Parathyroid adenoma (tissue), 2 donors: ENCODE data around the gene S1PR3.

Source experiments
- H2AFZ ChIP-seq: fragments of 300-600 bp; sonication (generic); one replicate; pipeline ENCODE4 v1.7.0; 2017; ENCODE audit warnings: antibody characterized with exemption, mild to moderate bottlenecking
- H3K27ac ChIP-seq: fragments of 300-600 bp; sonication (generic); one replicate; pipeline ENCODE4 v1.7.0; 2017
- H3K27me3 ChIP-seq: fragments of 300-600 bp; sonication (generic); one replicate; pipeline ENCODE4 v1.7.0; 2017; ENCODE audit warnings: low read length; ENCODE audit not compliant: control insufficient read depth, insufficient read depth
- H3K36me3 ChIP-seq: fragments of 300-600 bp; sonication (generic); one replicate; pipeline ENCODE4 v1.7.0; 2017; ENCODE audit warnings: low read length; ENCODE audit not compliant: control insufficient read depth, insufficient read depth
- H3K4me1 ChIP-seq: fragments of 300-600 bp; sonication (generic); one replicate; pipeline ENCODE4 v1.7.0; 2017; ENCODE audit warnings: control low read depth
- H3K4me2 ChIP-seq: fragments of 300-600 bp; sonication (generic); one replicate; pipeline ENCODE4 v1.7.0; 2017; ENCODE audit warnings: low read length
- H3K4me3 ChIP-seq: fragments of 300-600 bp; sonication (generic); one replicate; pipeline ENCODE4 v1.7.0; 2017; ENCODE audit warnings: low read depth, low read length
- H3K79me2 ChIP-seq: fragments of 300-600 bp; sonication (generic); one replicate; pipeline ENCODE4 v1.7.0; 2017; ENCODE audit warnings: control low read depth
- H3K9ac ChIP-seq: fragments of 300-600 bp; sonication (generic); one replicate; pipeline ENCODE4 v1.7.0; 2017; ENCODE audit warnings: mild to moderate bottlenecking
- H3K9me3 ChIP-seq: fragments of 300-600 bp; sonication (generic); one replicate; pipeline ENCODE4 v1.7.0; 2017; ENCODE audit warnings: low read length; ENCODE audit not compliant: control insufficient read depth
- CTCF ChIP-seq: fragments of 300-600 bp; sonication (generic); IDR thresholded peaks from one replicate; pipeline ENCODE4 v1.7.0; 2017; ENCODE audit warnings: antibody characterized with exemption, mild to moderate bottlenecking
- donor health status: primary hyperparathyroidism.

S1PR3 gene

DNA sequence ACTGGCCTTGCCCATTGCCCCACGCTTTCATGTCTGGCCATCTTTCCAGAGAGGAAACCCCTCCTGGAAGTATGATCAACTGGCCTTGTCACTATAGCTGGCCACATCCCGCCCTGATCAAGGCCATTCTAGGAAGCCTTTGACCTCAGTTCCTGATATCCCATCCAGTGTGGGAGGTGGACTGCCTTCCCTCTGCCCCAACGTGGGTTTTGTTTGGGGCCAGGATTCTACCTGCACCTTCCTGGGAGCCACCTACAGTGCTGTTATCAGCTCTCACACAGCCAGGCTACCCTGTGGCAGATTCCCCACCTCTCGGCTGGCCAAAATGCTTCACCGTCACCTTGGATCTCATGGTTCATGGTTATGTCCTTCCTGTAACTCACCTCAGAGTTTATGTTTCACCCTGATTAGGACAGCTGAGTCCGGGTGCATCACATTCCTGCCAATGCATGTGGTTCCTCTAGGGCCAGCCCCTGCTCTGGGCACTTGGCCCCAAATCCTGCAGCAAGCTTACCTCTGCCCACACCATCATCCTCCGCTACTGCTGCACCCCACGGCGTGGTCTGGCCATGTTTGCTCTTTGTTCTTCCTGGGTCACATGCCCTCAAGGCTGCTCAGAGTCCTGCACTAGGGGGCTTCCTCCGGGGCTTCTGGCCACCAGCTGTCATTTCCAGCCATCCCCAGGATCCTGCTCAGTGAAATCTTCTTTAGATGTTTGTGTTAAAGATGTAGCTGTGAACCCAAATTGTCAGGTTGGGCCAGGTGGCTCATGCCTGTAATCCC lies 24.2 kb upstream of the S1PR3 start:
- Histone ChIP-seq H3K9me3 (no peaks in the 10 kb centered on the region), H2AFZ (no peak overlapping the region), H3K36me3 (no peaks in the 10 kb centered on the region), H3K27ac (no peak overlapping the region), H3K4me1 (no peaks in the 10 kb centered on the region), H3K4me3 (no peak overlapping the region), H3K9ac (no peak overlapping the region), H3K4me2 (no peak overlapping the region), H3K27me3 (no peaks in the 10 kb centered on the region), H3K79me2 (no peaks in the 10 kb centered on the region)
- TF ChIP-seq CTCF = no peak

- Histone ChIP-seq H3K9me3 (no peaks in the 10 kb centered on the region), H3K36me3 (no peaks in the 10 kb centered on the region), H3K27me3 (no peaks in the 10 kb centered on the region), H3K27ac (no peak overlapping the region), H3K4me2 (no peak overlapping the region), H3K4me1 (no peaks in the 10 kb centered on the region), H3K9ac (no peak overlapping the region), H2AFZ (no peak overlapping the region), H3K79me2 (no peaks in the 10 kb centered on the region), H3K4me3 (no peak overlapping the region)
- TF ChIP-seq CTCF = no peak
Observed at GRCh38 chr9:88968799-88969198, 22.5 kb upstream of the S1PR3 start.

- H3K9me3 ChIP-seq = no peaks in the 10 kb centered on the region
- no peaks in the 10 kb centered on the region for H3K27me3 ChIP-seq
- no peaks in the 10 kb centered on the region for H3K36me3 ChIP-seq
- no peaks in the 10 kb centered on the region for H3K79me2 ChIP-seq
- no peaks in the 10 kb centered on the region for H3K4me1 ChIP-seq
- no peak overlapping the region for H3K4me3 ChIP-seq
- TF ChIP-seq CTCF = no peak
- H3K9ac ChIP-seq = no peak overlapping the region
- no peak overlapping the region for H2AFZ ChIP-seq
- H3K27ac ChIP-seq = no peak overlapping the region
- no peak overlapping the region for H3K4me2 ChIP-seq
Observed at GRCh38 chr9:88969646-88970373, 21.5 kb upstream of the S1PR3 start.

- no peak overlapping the region for H3K4me3 ChIP-seq
- no peak overlapping the region for H3K9ac ChIP-seq
- no peak overlapping the region for H3K27ac ChIP-seq
- no peaks in the 10 kb centered on the region for H3K79me2 ChIP-seq
- no peak overlapping the region for H3K4me2 ChIP-seq
- no peak overlapping the region for H2AFZ ChIP-seq
- H3K9me3 ChIP-seq = no peaks in the 10 kb centered on the region
- no peaks in the 10 kb centered on the region for H3K36me3 ChIP-seq
- no peaks in the 10 kb centered on the region for H3K27me3 ChIP-seq
- TF ChIP-seq CTCF = no peak
- H3K4me1 ChIP-seq = no peaks in the 10 kb centered on the region
Observed at GRCh38 chr9:88971131-88971960, 19.9 kb upstream of the S1PR3 start.
